Measurements from ENCODE around the gene MED26.

The MED26 gene

DNA sequence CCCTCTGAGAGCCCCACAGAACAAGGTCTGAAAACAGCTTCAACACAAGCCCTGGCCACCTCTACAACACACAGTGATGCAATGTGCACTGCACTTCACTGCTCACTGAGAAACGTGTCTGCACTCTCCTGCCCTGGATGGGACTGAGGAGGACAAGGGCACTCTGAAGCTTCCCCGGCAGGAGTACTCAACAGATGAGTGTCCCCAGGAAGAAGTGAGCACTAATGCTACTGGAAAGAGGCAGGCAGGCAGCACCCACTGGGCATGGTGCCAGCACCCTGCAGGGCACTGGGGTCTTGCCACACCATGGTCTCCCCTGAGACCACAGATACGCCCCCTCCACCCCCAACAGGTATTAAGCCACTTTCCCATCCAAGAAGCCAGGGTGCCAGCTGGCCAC is 38.1 kb downstream of the MED26 start:
- DNase-seq (ENCODE audit: low spot score), result no peak
- Histone ChIP-seq H2BK12ac (ENCODE audit: low read length) (no peak overlapping the region), H3K36me3 (replicated peaks in 1 of 2; ENCODE audit: control insufficient read depth in 2 of 2, insufficient read depth in 2 of 2, low read length in 2 of 2) (no peaks in the 10 kb centered on the region), H3K27me3 (ENCODE audit: control insufficient read depth in 3 of 3, insufficient read depth in 3 of 3, low read depth in 1 of 3, low read length in 3 of 3) (no peaks in the 10 kb centered on the region), H3K4me1 (ENCODE audit: control insufficient read depth in 2 of 2, insufficient read depth in 1 of 2, low read depth in 1 of 2, low read length in 2 of 2) (peaks cover 28 to 49% of the 10 kb centered on the region in 2 donors), H4K8ac (ENCODE audit: low read depth, low read length) (peak overlapping the region; percentile 57), H2BK5ac (ENCODE audit: low read length) (no peak overlapping the region), H2AK5ac (ENCODE audit: low read depth, low read length) (peak overlapping the region; percentile 6), H3K23ac (ENCODE audit: low read depth, low read length, poor library complexity) (peak overlapping the region; percentile 21), H3K14ac (ENCODE audit: low read length) (no peak overlapping the region), H3K18ac (ENCODE audit: low read length) (peak overlapping the region; percentile 6), H3K79me1 (ENCODE audit: low read depth, low read length) (peaks cover 26% of the 10 kb centered on the region), H3K9ac (ENCODE audit: low read depth, low read length, poor library complexity) (no peak overlapping the region), H2AFZ (ENCODE audit: low read length) (no peak overlapping the region), H3K9me3 (replicated peaks in 1 of 2; ENCODE audit: control insufficient read depth in 2 of 2, insufficient read depth in 1 of 2, low read depth in 1 of 2, low read length in 2 of 2) (no peaks in the 10 kb centered on the region), H2BK120ac (ENCODE audit: low read depth, low read length) (no peak overlapping the region), H3K4ac (ENCODE audit: low read length) (no peak overlapping the region), H3K27ac (replicated peaks; ENCODE audit: low read length) (no peak overlapping the region), H3K4me3 (ENCODE audit: low read length in 2 of 2) (no peak overlapping the region), H2BK15ac (ENCODE audit: low read length) (no peak overlapping the region), H4K91ac (ENCODE audit: low read depth, low read length, poor library complexity) (no peak overlapping the region), H3K4me2 (ENCODE audit: insufficient read depth, low read length, poor library complexity, severe bottlenecking) (no peak overlapping the region)
- no CpG with 5 or more reads among the region's 3 CpGs for WGBS, 2 donors (ENCODE audit: extremely low coverage in 2 of 2, insufficient read length in 2 of 2, insufficient replicate concordance in 1 of 2)

DNA sequence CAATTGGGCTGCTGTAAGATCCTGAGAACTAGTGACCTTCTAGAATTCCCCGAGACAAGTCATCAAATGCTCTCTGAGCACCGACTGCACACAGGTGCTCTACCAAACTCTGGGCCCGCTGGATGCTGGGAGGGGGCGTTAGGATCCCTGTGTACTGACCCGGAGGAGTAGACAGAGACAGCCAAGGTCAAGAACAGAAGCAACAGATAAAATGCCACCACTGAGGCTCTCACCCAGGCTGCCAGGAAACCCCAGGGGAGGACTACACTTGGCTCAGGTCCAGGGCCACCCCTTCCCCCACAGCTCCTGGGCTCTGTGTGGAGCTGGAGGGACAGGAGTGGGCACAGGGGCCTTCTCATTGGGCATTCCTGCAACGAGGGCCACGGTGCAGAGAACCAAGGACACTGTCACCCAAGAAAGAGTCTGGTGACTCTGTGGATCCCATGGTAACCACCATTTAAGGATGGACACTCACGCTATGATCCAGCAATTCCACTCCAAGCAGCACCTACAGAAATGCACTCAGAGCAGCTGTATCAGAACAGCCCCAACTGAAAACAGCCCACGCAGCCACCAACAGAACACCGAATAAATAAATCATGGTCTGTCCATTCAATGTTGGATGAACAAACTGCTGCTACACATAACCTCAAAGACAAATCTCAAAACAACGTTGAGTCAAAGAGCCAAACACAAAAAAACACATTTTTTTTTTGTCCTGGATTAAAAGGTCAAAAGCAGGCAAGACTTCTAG is 39.0 kb downstream of the MED26 start:
- H4K91ac ChIP-seq (ENCODE audit: low read depth, low read length, poor library complexity), result no peak overlapping the region
- H3K14ac ChIP-seq (ENCODE audit: low read length), result no peak overlapping the region
- H2BK120ac ChIP-seq (ENCODE audit: low read depth, low read length), result no peak overlapping the region
- H3K18ac ChIP-seq (ENCODE audit: low read length), result no peak overlapping the region
- H4K8ac ChIP-seq (ENCODE audit: low read depth, low read length), result no peak overlapping the region
- H2AK5ac ChIP-seq (ENCODE audit: low read depth, low read length), result no peak overlapping the region
- no CpG with 5 or more reads among the region's 11 CpGs for WGBS, 2 donors (ENCODE audit: extremely low coverage in 2 of 2, insufficient read length in 2 of 2, insufficient replicate concordance in 1 of 2)
- H3K27ac ChIP-seq (replicated peaks; ENCODE audit: low read length), result no peak overlapping the region
- no peak for DNase-seq (ENCODE audit: low spot score)
- H2BK15ac ChIP-seq (ENCODE audit: low read length), result no peak overlapping the region
- no peak overlapping the region for H2BK5ac ChIP-seq (ENCODE audit: low read length)
- no peak overlapping the region for H3K9ac ChIP-seq (ENCODE audit: low read depth, low read length, poor library complexity)
- no peak overlapping the region for H3K23ac ChIP-seq (ENCODE audit: low read depth, low read length, poor library complexity)
- H3K27me3 ChIP-seq (ENCODE audit: control insufficient read depth in 3 of 3, insufficient read depth in 3 of 3, low read depth in 1 of 3, low read length in 3 of 3), result no peaks in the 10 kb centered on the region
- no peak overlapping the region for H3K4me2 ChIP-seq (ENCODE audit: insufficient read depth, low read length, poor library complexity, severe bottlenecking)
- H2AFZ ChIP-seq (ENCODE audit: low read length), result no peak overlapping the region
- H3K9me3 ChIP-seq (replicated peaks in 1 of 2; ENCODE audit: control insufficient read depth in 2 of 2, insufficient read depth in 1 of 2, low read depth in 1 of 2, low read length in 2 of 2), result no peaks in the 10 kb centered on the region
- peaks cover 24% of the 10 kb centered on the region for H3K79me1 ChIP-seq (ENCODE audit: low read depth, low read length)
- no peak overlapping the region for H3K4ac ChIP-seq (ENCODE audit: low read length)
- H3K4me1 ChIP-seq (ENCODE audit: control insufficient read depth in 2 of 2, insufficient read depth in 1 of 2, low read depth in 1 of 2, low read length in 2 of 2), result peaks cover 32 to 53% of the 10 kb centered on the region in 2 donors
- H3K36me3 ChIP-seq (replicated peaks in 1 of 2; ENCODE audit: control insufficient read depth in 2 of 2, insufficient read depth in 2 of 2, low read length in 2 of 2), result no peaks in the 10 kb centered on the region
- no peak overlapping the region for H3K4me3 ChIP-seq (ENCODE audit: low read length in 2 of 2)
- no peak overlapping the region for H2BK12ac ChIP-seq (ENCODE audit: low read length)

DNA sequence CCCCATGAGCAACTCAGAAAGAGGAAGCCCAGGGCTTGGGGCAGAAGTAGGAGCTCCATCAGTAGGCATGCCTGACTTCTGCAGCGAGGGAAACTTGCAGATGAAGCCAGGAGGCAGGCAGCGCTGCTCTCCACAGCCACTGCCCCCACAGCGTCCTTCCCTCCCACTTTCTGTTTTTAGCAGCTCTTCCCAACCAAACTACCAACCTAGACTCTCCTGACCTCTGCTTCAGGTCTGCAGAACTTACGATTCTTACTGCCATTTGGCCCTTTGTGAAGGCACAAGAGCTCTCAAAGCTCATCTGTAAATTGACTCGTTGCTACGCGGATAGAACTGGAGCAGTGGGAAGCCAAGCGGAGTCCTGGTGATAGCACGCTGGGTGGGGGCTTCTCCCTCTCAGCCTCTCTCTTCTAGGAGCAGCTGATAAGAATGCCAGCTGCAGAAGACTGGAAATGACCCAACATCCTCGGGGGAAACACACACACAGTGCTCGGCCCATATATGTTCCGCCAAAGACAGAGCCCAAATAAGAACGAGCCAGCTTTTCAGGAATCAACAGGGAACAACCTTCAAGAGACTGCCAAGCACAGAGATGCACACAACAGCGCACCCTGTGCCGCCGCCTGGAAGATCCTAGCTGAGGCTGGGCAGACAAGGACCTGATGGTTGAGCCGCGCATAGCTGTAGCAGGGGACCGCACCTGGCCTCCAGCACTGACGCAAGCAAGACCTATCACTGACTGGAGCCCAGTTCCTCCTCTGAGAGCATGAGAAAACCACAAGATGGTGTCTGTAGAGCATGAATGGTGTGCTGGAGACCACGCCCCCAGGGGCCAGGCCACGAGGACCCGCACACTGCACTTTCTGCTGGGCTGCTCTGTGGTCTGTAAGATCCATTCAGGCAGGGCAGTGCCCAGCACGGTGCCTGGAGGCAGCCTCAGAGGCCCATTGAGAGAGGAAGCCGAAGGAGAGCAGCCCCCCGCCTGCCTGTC is 39.9 kb downstream of the MED26 start:
- Histone ChIP-seq H3K79me1 (ENCODE audit: low read depth, low read length) (peaks cover 27% of the 10 kb centered on the region), H3K9me3 (replicated peaks in 1 of 2; ENCODE audit: control insufficient read depth in 2 of 2, insufficient read depth in 1 of 2, low read depth in 1 of 2, low read length in 2 of 2) (no peaks in the 10 kb centered on the region), H2BK12ac (ENCODE audit: low read length) (no peak overlapping the region), H3K27me3 (ENCODE audit: control insufficient read depth in 3 of 3, insufficient read depth in 3 of 3, low read depth in 1 of 3, low read length in 3 of 3) (no peaks in the 10 kb centered on the region), H3K4me2 (ENCODE audit: insufficient read depth, low read length, poor library complexity, severe bottlenecking) (no peak overlapping the region), H2AFZ (ENCODE audit: low read length) (no peak overlapping the region), H3K23ac (ENCODE audit: low read depth, low read length, poor library complexity) (peak overlapping the region; percentile 56), H3K4ac (ENCODE audit: low read length) (no peak overlapping the region), H4K91ac (ENCODE audit: low read depth, low read length, poor library complexity) (no peak overlapping the region), H3K9ac (ENCODE audit: low read depth, low read length, poor library complexity) (no peak overlapping the region), H3K27ac (replicated peaks; ENCODE audit: low read length) (no peak overlapping the region), H3K18ac (ENCODE audit: low read length) (peak overlapping the region; percentile 23), H2BK15ac (ENCODE audit: low read length) (no peak overlapping the region), H3K14ac (ENCODE audit: low read length) (no peak overlapping the region), H3K4me1 (ENCODE audit: control insufficient read depth in 2 of 2, insufficient read depth in 1 of 2, low read depth in 1 of 2, low read length in 2 of 2) (peaks cover 36 to 59% of the 10 kb centered on the region in 2 donors), H2BK120ac (ENCODE audit: low read depth, low read length) (no peak overlapping the region), H2AK5ac (ENCODE audit: low read depth, low read length) (no peak overlapping the region), H4K8ac (ENCODE audit: low read depth, low read length) (no peak overlapping the region), H3K4me3 (ENCODE audit: low read length in 2 of 2) (no peak overlapping the region), H2BK5ac (ENCODE audit: low read length) (no peak overlapping the region), H3K36me3 (replicated peaks in 1 of 2; ENCODE audit: control insufficient read depth in 2 of 2, insufficient read depth in 2 of 2, low read length in 2 of 2) (no peaks in the 10 kb centered on the region)
- no peak for DNase-seq (ENCODE audit: low spot score)
- WGBS, 2 donors (ENCODE audit: extremely low coverage in 2 of 2, insufficient read length in 2 of 2, insufficient replicate concordance in 1 of 2), result no CpG with 5 or more reads among the region's 26 CpGs

All from neuronal stem cell (in vitro differentiated cells).